ENCODE data around the gene TOE1.

Gene TOE1

GRCh38 chr1:45346473-45346872, 6.5 kb downstream of the TOE1 start:
- H3K4me3 ChIP-seq (replicated peaks; ENCODE audit: low read depth, low read length) = no peak overlapping the region
- TF ChIP-seq CTCF (IDR thresholded peaks at IDR 0.05; ENCODE audit: low read depth, low read length, missing control alignments) = no peak
- no peak for DNase-seq (ENCODE audit: extremely low read depth, low read depth)

GRCh38 chr1:45348020-45348419, 8.1 kb downstream of the TOE1 start:
- no peak for DNase-seq (ENCODE audit: extremely low read depth, low read depth)
- H3K4me3 ChIP-seq (replicated peaks; ENCODE audit: low read depth, low read length) = no peak overlapping the region
- TF ChIP-seq CTCF (IDR thresholded peaks at IDR 0.05; ENCODE audit: low read depth, low read length, missing control alignments) = no peak

GRCh38 chr1:45348609-45348965, 8.6 kb downstream of the TOE1 start:
- no peak for DNase-seq (ENCODE audit: extremely low read depth, low read depth)
- no peak for TF ChIP-seq CTCF (IDR thresholded peaks at IDR 0.05; ENCODE audit: low read depth, low read length, missing control alignments)
- no peak overlapping the region for H3K4me3 ChIP-seq (replicated peaks; ENCODE audit: low read depth, low read length)

- DNase-seq (ENCODE audit: extremely low read depth, low read depth) = no peak
- H3K4me3 ChIP-seq (replicated peaks; ENCODE audit: low read depth, low read length) = no peak overlapping the region
- no peak for TF ChIP-seq CTCF (IDR thresholded peaks at IDR 0.05; ENCODE audit: low read depth, low read length, missing control alignments)
Observed at GRCh38 chr1:45348966-45349677, 9.2 kb downstream of the TOE1 start.

GRCh38 chr1:45351508-45351907, 11.5 kb downstream of the TOE1 start:
- no peak for TF ChIP-seq CTCF (IDR thresholded peaks at IDR 0.05; ENCODE audit: low read depth, low read length, missing control alignments)
- no peak overlapping the region for H3K4me3 ChIP-seq (replicated peaks; ENCODE audit: low read depth, low read length)
- DNase-seq (ENCODE audit: extremely low read depth, low read depth) = no peak

GRCh38 chr1:45353685-45354084, 13.7 kb downstream of the TOE1 start:
- no peak for DNase-seq (ENCODE audit: extremely low read depth, low read depth)
- no peak for TF ChIP-seq CTCF (IDR thresholded peaks at IDR 0.05; ENCODE audit: low read depth, low read length, missing control alignments)

GRCh38 chr1:45354838-45355237, 14.9 kb downstream of the TOE1 start:
- TF ChIP-seq CTCF (IDR thresholded peaks at IDR 0.05; ENCODE audit: low read depth, low read length, missing control alignments) = no peak
- no peak for DNase-seq (ENCODE audit: extremely low read depth, low read depth)
- H3K4me3 ChIP-seq (replicated peaks; ENCODE audit: low read depth, low read length) = no peak overlapping the region

More at GRCh38 chr1:45353685-45354084, 13.7 kb downstream of the TOE1 start:
- no peak overlapping the region for H3K4me3 ChIP-seq (replicated peaks; ENCODE audit: low read depth, low read length)

All from HFF-Myc (cell line).